ENCODE measurements around the gene KCNA5. TPM values are rescaled to one million over a fixed set of nuclear protein-coding genes. Genes with fewer than 3 reads are reported as not detected.

Gene KCNA5
- total RNA-seq, 4 donors from 2014 or later = 1.3 to 37.3 (median 6.8) TPM

DNA sequence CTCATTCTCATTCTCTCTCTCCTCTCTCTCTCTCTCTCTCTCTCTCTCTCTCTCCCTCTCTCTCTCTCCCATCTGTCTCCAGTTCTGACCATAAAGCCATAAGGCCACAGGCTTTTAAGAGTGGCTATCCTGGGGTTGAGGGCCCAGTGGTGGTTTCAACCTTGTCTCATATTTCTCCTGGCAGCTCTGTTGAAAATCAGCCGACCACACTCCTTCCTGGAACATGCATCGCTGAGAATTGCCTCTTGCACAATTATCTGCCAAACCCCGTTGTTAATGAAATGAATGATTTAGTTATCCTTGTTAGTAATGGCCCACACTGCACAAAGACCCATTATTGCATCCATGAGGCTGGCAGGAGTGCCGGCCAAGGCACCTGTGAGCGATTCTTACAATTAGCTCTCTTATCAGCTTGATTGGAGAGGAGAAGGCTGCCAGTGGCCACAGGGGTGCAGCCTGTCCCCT, 30.4 kb upstream of the KCNA5 start:
- H3K27ac ChIP-seq = no peak overlapping the region
- ATAC-seq = no peak
- TF ChIP-seq, protein P1, sequence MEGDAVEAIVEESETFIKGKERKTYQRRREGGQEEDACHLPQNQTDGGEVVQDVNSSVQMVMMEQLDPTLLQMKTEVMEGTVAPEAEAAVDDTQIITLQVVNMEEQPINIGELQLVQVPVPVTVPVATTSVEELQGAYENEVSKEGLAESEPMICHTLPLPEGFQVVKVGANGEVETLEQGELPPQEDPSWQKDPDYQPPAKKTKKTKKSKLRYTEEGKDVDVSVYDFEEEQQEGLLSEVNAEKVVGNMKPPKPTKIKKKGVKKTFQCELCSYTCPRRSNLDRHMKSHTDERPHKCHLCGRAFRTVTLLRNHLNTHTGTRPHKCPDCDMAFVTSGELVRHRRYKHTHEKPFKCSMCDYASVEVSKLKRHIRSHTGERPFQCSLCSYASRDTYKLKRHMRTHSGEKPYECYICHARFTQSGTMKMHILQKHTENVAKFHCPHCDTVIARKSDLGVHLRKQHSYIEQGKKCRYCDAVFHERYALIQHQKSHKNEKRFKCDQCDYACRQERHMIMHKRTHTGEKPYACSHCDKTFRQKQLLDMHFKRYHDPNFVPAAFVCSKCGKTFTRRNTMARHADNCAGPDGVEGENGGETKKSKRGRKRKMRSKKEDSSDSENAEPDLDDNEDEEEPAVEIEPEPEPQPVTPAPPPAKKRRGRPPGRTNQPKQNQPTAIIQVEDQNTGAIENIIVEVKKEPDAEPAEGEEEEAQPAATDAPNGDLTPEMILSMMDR (IDR thresholded peaks at IDR 0.05) = no peak
- TF ChIP-seq EP300 (IDR thresholded peaks at IDR 0.05) (no peak), POLR2A (IDR thresholded peaks at IDR 0.05) (no peak), POLR2AphosphoS5 (IDR thresholded peaks at IDR 0.05) (no peak)
- no peak overlapping the region for H3K4me3 ChIP-seq
- peaks cover 0 to 7% (median 0%) of the 10 kb centered on the region in 3 donors for H3K4me1 ChIP-seq
- H3K9me3 ChIP-seq = no peaks in the 10 kb centered on the region
- WGBS, 2 donors (ENCODE audit: low coverage in 1 of 2) = 47 to 87% methylated on average over 2 to 5 of the region's 5 CpGs
- H3K36me3 ChIP-seq = no peaks in the 10 kb centered on the region
- no peaks in the 10 kb centered on the region for H3K27me3 ChIP-seq

DNA sequence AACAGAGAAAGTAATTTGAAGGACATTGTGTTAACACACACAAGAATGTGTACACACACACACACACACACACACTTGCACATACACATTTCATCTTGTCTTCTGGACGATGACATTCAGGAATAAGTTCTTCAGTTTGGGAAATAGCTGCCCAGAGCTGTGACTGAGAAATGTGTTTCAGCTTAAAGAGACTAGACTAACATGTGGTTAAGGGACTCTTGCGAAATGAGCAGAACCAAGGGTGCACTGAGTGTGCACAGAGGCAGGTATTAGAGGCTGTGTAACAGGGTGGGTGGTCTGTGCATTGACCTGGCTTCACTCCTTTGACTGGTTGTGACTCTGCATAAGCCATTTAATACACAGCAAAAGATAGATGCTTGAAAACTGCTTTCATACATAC, 29.4 kb upstream of the KCNA5 start:
- WGBS, 2 donors (ENCODE audit: low coverage in 1 of 2) = 70 to 88% methylated on average over 2 of the region's 2 CpGs
- no peaks in the 10 kb centered on the region for H3K9me3 ChIP-seq
- ATAC-seq = no peak
- no peak overlapping the region for H3K27ac ChIP-seq
- H3K27me3 ChIP-seq = no peaks in the 10 kb centered on the region
- H3K36me3 ChIP-seq = no peaks in the 10 kb centered on the region
- H3K4me3 ChIP-seq = no peak overlapping the region
- peaks cover 0 to 7% (median 0%) of the 10 kb centered on the region in 3 donors for H3K4me1 ChIP-seq
- TF ChIP-seq EP300 (IDR thresholded peaks at IDR 0.05) = no peak
- no peak for TF ChIP-seq POLR2A (IDR thresholded peaks at IDR 0.05)
- TF ChIP-seq POLR2AphosphoS5 (IDR thresholded peaks at IDR 0.05) = no peak
- TF ChIP-seq, protein P1 (IDR thresholded peaks at IDR 0.05) = no peak

DNA sequence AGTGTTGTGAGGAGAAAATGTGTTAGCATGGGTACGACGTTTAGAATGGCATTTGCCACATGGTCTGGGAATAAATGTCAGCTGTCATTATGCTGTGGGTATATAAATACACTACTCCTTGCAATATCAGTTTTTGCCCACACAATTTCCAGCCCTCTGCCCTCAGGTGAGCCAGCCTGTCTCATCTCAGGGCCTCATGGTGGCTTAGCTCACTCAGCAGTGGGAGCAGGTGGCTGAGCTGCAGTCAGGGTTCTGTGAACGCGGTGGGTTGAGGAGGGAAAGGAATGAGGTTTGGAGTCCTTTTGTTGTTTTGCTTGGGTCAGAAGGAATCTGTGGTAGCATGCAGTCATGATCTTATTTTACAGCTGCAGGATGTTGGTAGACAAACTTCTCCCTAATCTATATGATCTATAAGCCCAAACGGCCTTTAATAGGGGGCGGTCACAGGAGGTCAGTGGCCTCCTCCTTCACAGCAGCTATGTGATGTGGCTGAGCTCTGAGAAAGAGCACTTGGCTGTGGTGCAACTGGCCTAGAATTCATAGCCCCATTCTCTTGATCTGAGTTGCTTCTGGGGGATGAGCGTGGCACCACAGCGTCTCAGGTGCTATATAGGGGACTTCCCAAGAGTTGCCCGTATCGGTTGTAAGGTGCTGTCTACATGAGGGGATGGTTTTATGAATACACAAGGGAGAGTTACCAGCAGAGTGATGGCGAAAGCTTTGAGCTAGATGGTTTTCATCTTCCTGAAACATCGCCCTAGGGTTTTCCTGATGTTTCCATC, 27.8 kb upstream of the KCNA5 start:
- no peak overlapping the region for H3K27ac ChIP-seq
- no peaks in the 10 kb centered on the region for H3K27me3 ChIP-seq
- H3K4me3 ChIP-seq = no peak overlapping the region
- TF ChIP-seq, protein P1 (IDR thresholded peaks at IDR 0.05) = no peak
- TF ChIP-seq POLR2A (IDR thresholded peaks at IDR 0.05) (no peak), POLR2AphosphoS5 (IDR thresholded peaks at IDR 0.05) (no peak), EP300 (IDR thresholded peaks at IDR 0.05) (no peak)
- no peaks in the 10 kb centered on the region for H3K36me3 ChIP-seq
- 90% methylated on average over 6 to 9 of the region's 12 CpGs for WGBS, 2 donors (ENCODE audit: low coverage in 1 of 2)
- ATAC-seq = no peak
- H3K4me1 ChIP-seq = peaks cover 0 to 7% (median 0%) of the 10 kb centered on the region in 3 donors
- H3K9me3 ChIP-seq = no peaks in the 10 kb centered on the region

DNA sequence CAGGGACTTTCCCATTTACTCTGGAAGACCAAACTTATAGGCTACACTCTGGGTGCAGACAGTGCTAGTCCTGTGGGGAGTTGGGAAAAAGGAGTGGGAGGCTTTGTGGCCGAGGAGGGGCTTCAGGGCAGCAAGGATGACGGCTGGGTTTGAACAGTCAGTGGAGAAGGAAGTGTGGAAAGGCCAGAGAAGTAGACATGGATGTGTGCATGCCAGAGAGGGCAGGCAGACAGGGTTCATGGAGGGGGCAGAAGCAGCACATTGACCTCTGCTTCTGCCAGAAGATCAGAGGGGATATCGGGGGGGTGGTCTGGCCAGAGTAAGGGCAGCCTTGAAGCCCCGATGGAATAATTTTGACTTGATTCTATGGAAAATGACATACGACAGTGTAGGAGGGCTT, 27.2 kb upstream of the KCNA5 start:
- H3K27ac ChIP-seq = no peak overlapping the region
- peaks cover 0 to 7% (median 0%) of the 10 kb centered on the region in 3 donors for H3K4me1 ChIP-seq
- TF ChIP-seq, protein P1 (IDR thresholded peaks at IDR 0.05) = no peak
- TF ChIP-seq EP300 (IDR thresholded peaks at IDR 0.05) (no peak), POLR2A (IDR thresholded peaks at IDR 0.05) (no peak), POLR2AphosphoS5 (IDR thresholded peaks at IDR 0.05) (no peak)
- no peaks in the 10 kb centered on the region for H3K9me3 ChIP-seq
- no peak overlapping the region for H3K4me3 ChIP-seq
- no peak for ATAC-seq
- no peaks in the 10 kb centered on the region for H3K36me3 ChIP-seq
- 66 to 71% methylated on average over 4 to 5 of the region's 5 CpGs for WGBS, 2 donors (ENCODE audit: low coverage in 1 of 2)
- peaks cover 6% of the 10 kb centered on the region for H3K27me3 ChIP-seq
